Caco-2 (cell line): Measurements from ENCODE around the gene MIF4GD. TPM values are rescaled to one million over a fixed set of nuclear protein-coding genes. Genes with fewer than 3 reads are reported as not detected.

Experiments used
- BruUV-seq: library from RNA; stranded (reverse); fragments of 400-500 nt; replicated peaks from 2 replicates; lab custom pipeline; 2021; lab: Mats Ljungman, UMichigan
- CTCF ChIA-PET: fragments of 300-600 bp; sonication (Branson Sonifier 250); formaldehyde crosslinking; loops from one replicate; lab custom pipeline; 2022; ENCODE audit warnings: antibody characterized with exemption; lab: Charles Lee
- POLR2A ChIA-PET: fragments of 300-600 bp; sonication (Branson Sonifier 250); formaldehyde crosslinking; loops from one replicate; lab custom pipeline; 2022; ENCODE audit warnings: antibody characterized with exemption; lab: Charles Lee
- DNase-seq, 2 experiments: peaks; one replicate each; pipeline versions ENCODE4 v3.0.0 to v3.0.0-alpha.2; 2020 to 2022
- H3K27me3 ChIP-seq: replicated peaks from 2 replicates; pipeline ENCODE4 v1.6.0; 2011; ENCODE audit warnings: low read length; ENCODE audit not compliant: control insufficient read depth, insufficient read depth
- H3K36me3 ChIP-seq: 2 replicates; pipeline ENCODE4 v1.5.1; 2011; ENCODE audit warnings: low read length; ENCODE audit not compliant: control insufficient read depth, insufficient read depth
- H3K4me1 ChIP-seq: fragments of 250-450 bp; sonication (Bioruptor Pico); 2 replicates; pipeline ENCODE4 v1.5.1; 2020; ENCODE audit warnings: mild to moderate bottlenecking
- H3K4me3 ChIP-seq: 2 replicates; pipeline ENCODE4 v1.5.1; 2011; ENCODE audit warnings: low read depth, mild to moderate bottlenecking, control low read depth, low read length
- H3K9me3 ChIP-seq: fragments of 250-450 bp; sonication (Bioruptor Pico); 2 replicates; pipeline ENCODE4 v1.5.1; 2020; ENCODE audit warnings: mild to moderate bottlenecking, moderate library complexity
- H3K27ac Mint-ChIP-seq: one replicate; pipeline ENCODE4 v1.8.0; 2022; ENCODE audit warnings: mixed read lengths; ENCODE audit not compliant: unreplicated experiment
- H3K27me3 Mint-ChIP-seq: one replicate; pipeline ENCODE4 v1.8.0; 2022; ENCODE audit warnings: mixed read lengths; ENCODE audit not compliant: insufficient read depth, unreplicated experiment
- H3K36me3 Mint-ChIP-seq: one replicate; pipeline ENCODE4 v1.8.0; 2022; ENCODE audit warnings: mild to moderate bottlenecking, mixed read lengths; ENCODE audit not compliant: insufficient read depth, unreplicated experiment
- H3K4me1 Mint-ChIP-seq: one replicate; pipeline ENCODE4 v1.8.0; 2022; ENCODE audit warnings: low read depth, mixed read lengths; ENCODE audit not compliant: unreplicated experiment
- H3K4me3 Mint-ChIP-seq: one replicate; pipeline ENCODE4 v1.8.0; 2022; ENCODE audit warnings: mild to moderate bottlenecking, moderate library complexity, mixed read lengths; ENCODE audit not compliant: unreplicated experiment
- H3K9me3 Mint-ChIP-seq: one replicate; pipeline ENCODE4 v1.8.0; 2022; ENCODE audit warnings: mixed read lengths; ENCODE audit not compliant: unreplicated experiment
- CTCF ChIP-seq, 2 experiments: fragments of 200-600 bp in 1 of 2; IDR thresholded peaks; 1 replicate in 1 of 2; 2 replicates in 1 of 2; pipeline versions ENCODE4 v1.5.1 to v1.8.0; 2011 to 2022; ENCODE audit warnings: antibody characterized with exemption in 1 of 2, control low read depth in 1 of 2, inconsistent platforms in 1 of 2, low read depth in 1 of 2, low read length in 1 of 2, mild to moderate bottlenecking in 1 of 2, moderate library complexity in 1 of 2; ENCODE audit not compliant: insufficient read depth in 1 of 2, severe bottlenecking in 1 of 2, unreplicated experiment in 1 of 2
- intact Hi-C: fragments of 100-400 bp; cut with micrococcal nuclease; formaldehyde crosslinking; loops from one replicate; pipeline ENCODE4 v1.10.0; 2022; ENCODE audit not compliant: unreplicated experiment
- total RNA-seq: library from RNA; stranded (reverse); gene quantifications from 2 replicates; pipeline ENCODE4 v1.2.3, GENCODE V29; 2022

The MIF4GD gene
- total RNA-seq, 1 experiment from 2014 or later, result 27.3 TPM

- no peaks in the 10 kb centered on the region; the same call in 1 of the 2 replicates for H3K27me3 ChIP-seq
- no peaks in the 10 kb centered on the region for H3K27me3 Mint-ChIP-seq
- H3K36me3 ChIP-seq, result peaks cover 3% of the 10 kb centered on the region
- intact Hi-C loops, result no loop called here
- H3K9me3 ChIP-seq, result no peaks in the 10 kb centered on the region
- H3K27ac Mint-ChIP-seq, result peak overlapping the region; percentile 17
- BruUV-seq, result no TSS peak
- H3K4me1 ChIP-seq, result no peaks in the 10 kb centered on the region
- H3K4me1 Mint-ChIP-seq, result peaks cover 12% of the 10 kb centered on the region
- no peak for TF ChIP-seq CTCF (IDR thresholded peaks at IDR 0.05; ENCODE audit: insufficient read depth in 1 of 2, low read depth in 1 of 2, low read length in 1 of 2, severe bottlenecking in 1 of 2, unreplicated experiment in 1 of 2)
- ChIA-PET CTCF (interaction anchor here (0.6 to 1.1 kb wide), 5 partner anchors 17 to 1143 kb away, joined by 3 to 5 read pairs (median 3); partner anchors contain the start of genes MIF4GD and SLC25A19), POLR2A (no interaction called here)
- no peak for DNase-seq
- no peak overlapping the region for H3K4me3 Mint-ChIP-seq
- H3K4me3 ChIP-seq, result no peak overlapping the region
- H3K36me3 Mint-ChIP-seq, result peaks cover 55% of the 10 kb centered on the region
- no peaks in the 10 kb centered on the region for H3K9me3 Mint-ChIP-seq
Observed at GRCh38 chr17:75315541-75316243, 44.7 kb upstream of the MIF4GD start.

- H3K27me3 ChIP-seq, result no peaks in the 10 kb centered on the region; the same call in 1 of the 2 replicates
- no peak for TF ChIP-seq CTCF (IDR thresholded peaks at IDR 0.05; ENCODE audit: insufficient read depth in 1 of 2, low read depth in 1 of 2, low read length in 1 of 2, severe bottlenecking in 1 of 2, unreplicated experiment in 1 of 2)
- no peak overlapping the region for H3K4me3 ChIP-seq
- BruUV-seq, result no TSS peak
- no peak overlapping the region for H3K27ac Mint-ChIP-seq
- intact Hi-C loops, result no loop called here
- peaks cover 39% of the 10 kb centered on the region for H3K36me3 Mint-ChIP-seq
- H3K4me1 ChIP-seq, result peaks cover 11% of the 10 kb centered on the region
- H3K27me3 Mint-ChIP-seq, result no peaks in the 10 kb centered on the region
- peaks cover 20% of the 10 kb centered on the region for H3K4me1 Mint-ChIP-seq
- H3K36me3 ChIP-seq, result peaks cover 2% of the 10 kb centered on the region; the same call in 1 of the 2 replicates
- H3K4me3 Mint-ChIP-seq, result no peak overlapping the region
- no peak for DNase-seq
- no peaks in the 10 kb centered on the region for H3K9me3 ChIP-seq
- H3K9me3 Mint-ChIP-seq, result no peaks in the 10 kb centered on the region
- ChIA-PET POLR2A (interaction anchor here (1.5 kb wide), 1 partner anchor 25 kb away, joined by 6 read pairs; the partner anchor contains the start of gene SLC25A19), CTCF (no interaction called here)
Observed at GRCh38 chr17:75313941-75314551, 43.0 kb upstream of the MIF4GD start.
